Measurements from ENCODE around the gene NISCH.

Gene NISCH

GRCh38 chr3:52432691-52433141 lies 22.7 kb upstream of the NISCH start:
- TF ChIP-seq REST (IDR thresholded peaks at IDR 0.05; ENCODE audit: insufficient replicate concordance, low read depth) (no peak), SPI1 (IDR thresholded peaks at IDR 0.05; ENCODE audit: borderline replicate concordance, low read depth) (no peak), GABPA (IDR thresholded peaks at IDR 0.05; ENCODE audit: low read depth) (no peak), POLR2AphosphoS5 (IDR thresholded peaks at IDR 0.05; ENCODE audit: low read depth) (no peak)
- TF ChIP-seq, protein P1, sequence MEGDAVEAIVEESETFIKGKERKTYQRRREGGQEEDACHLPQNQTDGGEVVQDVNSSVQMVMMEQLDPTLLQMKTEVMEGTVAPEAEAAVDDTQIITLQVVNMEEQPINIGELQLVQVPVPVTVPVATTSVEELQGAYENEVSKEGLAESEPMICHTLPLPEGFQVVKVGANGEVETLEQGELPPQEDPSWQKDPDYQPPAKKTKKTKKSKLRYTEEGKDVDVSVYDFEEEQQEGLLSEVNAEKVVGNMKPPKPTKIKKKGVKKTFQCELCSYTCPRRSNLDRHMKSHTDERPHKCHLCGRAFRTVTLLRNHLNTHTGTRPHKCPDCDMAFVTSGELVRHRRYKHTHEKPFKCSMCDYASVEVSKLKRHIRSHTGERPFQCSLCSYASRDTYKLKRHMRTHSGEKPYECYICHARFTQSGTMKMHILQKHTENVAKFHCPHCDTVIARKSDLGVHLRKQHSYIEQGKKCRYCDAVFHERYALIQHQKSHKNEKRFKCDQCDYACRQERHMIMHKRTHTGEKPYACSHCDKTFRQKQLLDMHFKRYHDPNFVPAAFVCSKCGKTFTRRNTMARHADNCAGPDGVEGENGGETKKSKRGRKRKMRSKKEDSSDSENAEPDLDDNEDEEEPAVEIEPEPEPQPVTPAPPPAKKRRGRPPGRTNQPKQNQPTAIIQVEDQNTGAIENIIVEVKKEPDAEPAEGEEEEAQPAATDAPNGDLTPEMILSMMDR (IDR thresholded peaks at IDR 0.05; ENCODE audit: insufficient read depth, low read length) = no peak
- H3K27ac ChIP-seq (replicated peaks) = no peak overlapping the region

DNA sequence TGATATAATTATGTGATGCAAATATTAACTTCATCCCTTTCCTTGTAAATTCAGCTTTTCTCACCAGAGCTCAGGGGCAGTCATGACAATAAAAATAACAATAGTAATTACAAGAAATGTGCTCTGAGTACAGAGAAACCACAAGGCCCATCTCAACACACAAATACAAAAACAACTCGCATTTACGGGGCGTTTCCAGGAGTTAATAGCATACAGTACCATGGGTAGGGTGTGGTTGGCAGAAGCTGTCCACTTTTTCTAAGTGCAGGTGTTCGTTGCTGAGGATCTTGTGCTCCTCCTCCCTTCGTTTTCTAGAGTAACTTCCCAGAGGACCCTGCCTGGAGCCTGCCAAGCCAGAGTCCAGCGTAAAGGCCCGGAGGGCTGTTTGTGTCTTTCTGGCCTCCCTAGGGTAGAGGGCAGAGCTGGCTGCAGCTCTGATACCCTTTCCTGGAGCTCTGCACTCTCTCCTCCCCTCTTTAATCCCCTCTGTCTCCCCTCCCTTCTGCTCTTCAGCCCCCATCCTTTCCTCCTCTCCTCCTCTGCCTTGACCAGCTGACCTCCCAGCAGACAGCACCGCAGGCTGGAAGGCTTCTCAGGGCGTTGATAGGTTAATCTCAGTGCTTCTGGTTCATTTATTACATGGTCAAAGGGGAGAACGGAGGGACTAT lies 21.9 kb upstream of the NISCH start:
- TF ChIP-seq, protein P1 (IDR thresholded peaks at IDR 0.05; ENCODE audit: insufficient read depth, low read length) = no peak
- no peak for TF ChIP-seq POLR2AphosphoS5 (IDR thresholded peaks at IDR 0.05; ENCODE audit: low read depth)
- TF ChIP-seq REST (IDR thresholded peaks at IDR 0.05; ENCODE audit: insufficient replicate concordance, low read depth) = no peak
- TF ChIP-seq SPI1 (IDR thresholded peaks at IDR 0.05; ENCODE audit: borderline replicate concordance, low read depth) = no peak
- TF ChIP-seq GABPA (IDR thresholded peaks at IDR 0.05; ENCODE audit: low read depth) = no peak
- Histone ChIP-seq H3K4me3 (replicated peaks; ENCODE audit: insufficient read depth, low read length) (no peak overlapping the region), H3K27me3 (ENCODE audit: insufficient read depth, poor library complexity, severe bottlenecking) (no peaks in the 10 kb centered on the region), H3K27ac (replicated peaks) (no peak overlapping the region)
- no peak for DNase-seq (ENCODE audit: low read depth in 1 of 2, low spot score in 1 of 2)

More at GRCh38 chr3:52432691-52433141, 22.7 kb upstream of the NISCH start:
- DNase-seq (ENCODE audit: low read depth in 1 of 2, low spot score in 1 of 2) = no peak
- Histone ChIP-seq H3K27me3 (ENCODE audit: insufficient read depth, poor library complexity, severe bottlenecking) (no peaks in the 10 kb centered on the region), H3K4me3 (replicated peaks; ENCODE audit: insufficient read depth, low read length) (no peak overlapping the region)

GRCh38 chr3:52433996-52434479 lies 21.4 kb upstream of the NISCH start:
- no peak overlapping the region for H3K27ac ChIP-seq (replicated peaks)
- DNase-seq (ENCODE audit: low read depth in 1 of 2, low spot score in 1 of 2) = no peak
- H3K4me3 ChIP-seq (replicated peaks; ENCODE audit: insufficient read depth, low read length) = no peak overlapping the region
- TF ChIP-seq GABPA (IDR thresholded peaks at IDR 0.05; ENCODE audit: low read depth) (no peak), SPI1 (IDR thresholded peaks at IDR 0.05; ENCODE audit: borderline replicate concordance, low read depth) (no peak), REST (IDR thresholded peaks at IDR 0.05; ENCODE audit: insufficient replicate concordance, low read depth) (no peak), POLR2AphosphoS5 (IDR thresholded peaks at IDR 0.05; ENCODE audit: low read depth) (no peak)
- TF ChIP-seq, protein P1 (IDR thresholded peaks at IDR 0.05; ENCODE audit: insufficient read depth, low read length) = no peak
- H3K27me3 ChIP-seq (ENCODE audit: insufficient read depth, poor library complexity, severe bottlenecking) = no peaks in the 10 kb centered on the region

Data from HL-60 (cell line).